Thyroid gland (tissue), 4 donors: Measurements from ENCODE around the gene ZBTB7C.

ENCODE experiments used
- CTCF ChIP-seq, 6 experiments: fragments of 200-600 bp in 3 of 6; fragments of 450-650 bp in 3 of 6; sonication (generic) in 3 of 6; IDR thresholded peaks; one replicate each; pipeline ENCODE4 v1.5.1; 2016 to 2019; ENCODE audit warnings: antibody characterized with exemption in 6 of 6, mild to moderate bottlenecking in 2 of 6, inconsistent platforms in 1 of 6, moderate library complexity in 1 of 6
- POLR2A ChIP-seq, 2 donors: fragments of 450-650 bp; IDR thresholded peaks; one replicate each; pipeline ENCODE4 v1.6.1; 2017; ENCODE audit warnings: antibody characterized with exemption in 2 of 2, mild to moderate bottlenecking in 2 of 2, moderate library complexity in 1 of 2

DNA sequence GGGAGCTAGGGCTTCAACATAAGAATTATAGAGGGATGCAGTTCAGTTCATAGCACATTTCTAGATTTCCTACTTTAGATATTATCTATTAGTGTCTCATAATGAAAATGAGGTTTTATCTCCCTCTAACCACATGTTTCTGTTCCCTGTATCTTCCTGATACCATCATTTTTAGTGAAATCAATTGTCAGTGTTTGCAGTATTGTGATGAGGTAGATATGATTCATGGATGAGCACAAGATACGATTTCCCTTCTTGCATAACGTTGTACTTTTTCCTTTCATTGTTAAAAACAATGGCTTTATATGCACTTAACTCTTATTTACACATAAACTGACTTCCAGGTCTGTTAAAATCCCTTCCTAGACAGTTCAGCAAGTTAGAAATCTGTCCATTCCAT is 211.4 kb downstream of the ZBTB7C start:
- TF ChIP-seq CTCF (IDR thresholded peaks at IDR 0.05) (no peak), POLR2A (IDR thresholded peaks at IDR 0.05) (no peak)
